HepG2 (cell line): ENCODE data around the gene RPS19BP1. TPM values are rescaled to one million over a fixed set of nuclear protein-coding genes. Genes with fewer than 3 reads are reported as not detected.
A peak's percentile ranks its signal among the peaks of the same experiment; 100 is the strongest.

Experiments
- ATAD3A ChIP-seq: sonication (generic); formaldehyde crosslinking; IDR thresholded peaks from 2 replicates; pipeline ENCODE4 v1.4.0; 2020; ENCODE audit warnings: missing genetic modification reagents
- ATM ChIP-seq: fragments of 450-650 bp; IDR thresholded peaks from 2 replicates; pipeline ENCODE4 v1.7.1; 2017; ENCODE audit warnings: mild to moderate bottlenecking, borderline replicate concordance
- CBX2 ChIP-seq, 2 experiments: fragments of 200-600 bp in 1 of 2; sonication (generic); formaldehyde crosslinking in 1 of 2; IDR thresholded peaks; 2 replicates each; pipeline versions ENCODE4 v1.7.0 to v1.8.1; 2018 to 2022; ENCODE audit warnings: low read depth in 2 of 2, low read length in 1 of 2, mild to moderate bottlenecking in 1 of 2, missing genetic modification reagents in 1 of 2
- MAFK ChIP-seq, 2 experiments: IDR thresholded peaks in 1 of 2; conservative IDR thresholded peaks in 1 of 2; 2 replicates each; pipeline ENCODE4 v1.6.1; 2011; ENCODE audit warnings: improper control_type of control experiment in 2 of 2, low read length in 2 of 2
- PHB2 ChIP-seq: fragments of 450-650 bp; IDR thresholded peaks from 2 replicates; pipeline ENCODE4 v1.6.1; 2018; ENCODE audit not compliant: partially characterized antibody
- RBAK ChIP-seq: sonication (generic); formaldehyde crosslinking; IDR thresholded peaks from 2 replicates; pipeline ENCODE4 v1.5.1; 2020; ENCODE audit warnings: mild to moderate bottlenecking, missing genetic modification reagents
- SNRNP70 ChIP-seq: fragments of 200-400 bp; formaldehyde crosslinking; IDR thresholded peaks from 2 replicates; pipeline ENCODE4 v1.6.1; 2017; ENCODE audit warnings: mild to moderate bottlenecking, low read depth, low read length, moderate library complexity
- SRF ChIP-seq: IDR thresholded peaks from 2 replicates; pipeline ENCODE4 v1.6.1; 2011; ENCODE audit warnings: mild to moderate bottlenecking, low read depth, low read length, moderate library complexity
- ZNF24 ChIP-seq: fragments of 450-650 bp; IDR thresholded peaks from 2 replicates; pipeline ENCODE4 v1.6.1; 2017; ENCODE audit warnings: antibody characterized with exemption, mild to moderate bottlenecking
- ZNF556 ChIP-seq: sonication (generic); formaldehyde crosslinking; IDR thresholded peaks from 2 replicates; pipeline ENCODE4 v1.4.0; 2020; ENCODE audit warnings: mild to moderate bottlenecking, missing genetic modification reagents, borderline replicate concordance
- ZNF558 ChIP-seq: sonication (generic); formaldehyde crosslinking; IDR thresholded peaks from 2 replicates; pipeline ENCODE4 v1.9.0; 2022; ENCODE audit warnings: mild to moderate bottlenecking, missing genetic modification reagents, borderline replicate concordance
- ZNF615 ChIP-seq: sonication (generic); formaldehyde crosslinking; IDR thresholded peaks from 2 replicates; pipeline ENCODE4 v1.5.0; 2020; ENCODE audit warnings: mild to moderate bottlenecking, missing genetic modification reagents, borderline replicate concordance
- ZNF709 ChIP-seq: sonication (generic); formaldehyde crosslinking; IDR thresholded peaks from 2 replicates; pipeline ENCODE4 v1.5.0; 2020; ENCODE audit warnings: mild to moderate bottlenecking, missing genetic modification reagents
- ZNF737 ChIP-seq: sonication (generic); formaldehyde crosslinking; IDR thresholded peaks from 2 replicates; pipeline ENCODE4 v1.5.0; 2020; ENCODE audit warnings: missing genetic modification reagents, mild to moderate bottlenecking, borderline replicate concordance
- ZSCAN30 ChIP-seq: sonication (generic); formaldehyde crosslinking; IDR thresholded peaks from 2 replicates; pipeline ENCODE4 v1.5.0; 2020; ENCODE audit warnings: mild to moderate bottlenecking, missing genetic modification reagents
- polyA plus RNA-seq, 8 experiments: library from polyadenylated mRNA; depleted of rRNA in 3 of 8; stranded (reverse) in 7 of 8; unstranded in 1 of 8; fragments of >200 nt; fragmentation: Illumina TruSeq in 4 of 8; extraction: Trizol in 4 of 8; gene quantifications; 2 replicates each; pipeline versions ENCODE4 v1.2.1 to v1.2.3, GENCODE V29; 2011 to 2016; ENCODE audit warnings: low read depth in 4 of 8, missing spikeins in 1 of 8, mixed read lengths in 1 of 8; ENCODE audit not compliant: insufficient read depth in 1 of 8
- total RNA-seq, 5 experiments: library from RNA; depleted of rRNA; stranded (reverse); fragments of >200 nt; fragmentation: Illumina TruSeq; extraction: Trizol; gene quantifications; 2 replicates each; pipeline ENCODE4 v1.2.3, GENCODE V29; 2016; ENCODE audit warnings: low read depth in 1 of 5
- TF ChIP-seq, protein P1 (sequence below): sonication (generic); formaldehyde crosslinking; IDR thresholded peaks from 2 replicates; pipeline ENCODE4 v1.5.1; 2020; ENCODE audit warnings: missing genetic modification reagents, mild to moderate bottlenecking, borderline replicate concordance
- TF ChIP-seq, protein P2 (sequence below): sonication (generic); formaldehyde crosslinking; IDR thresholded peaks from 2 replicates; pipeline ENCODE4 v1.4.0; 2020; ENCODE audit warnings: missing genetic modification reagents
- TF ChIP-seq, protein P3 (sequence below): sonication (generic); formaldehyde crosslinking; IDR thresholded peaks from 2 replicates; pipeline ENCODE4 v1.4.0; 2020; ENCODE audit warnings: missing genetic modification reagents
- TF ChIP-seq, protein P4 (sequence below): sonication (generic); formaldehyde crosslinking; IDR thresholded peaks from 2 replicates; pipeline ENCODE4 v1.5.0; 2020; ENCODE audit warnings: missing genetic modification reagents, mild to moderate bottlenecking, borderline replicate concordance

RPS19BP1 gene
- total and polyA plus RNA-seq, 2 of the 13 experiments (the other 11 are each of a cell fraction or from before 2014, with no cell fraction given): 44.3 to 81.3 TPM

DNA sequence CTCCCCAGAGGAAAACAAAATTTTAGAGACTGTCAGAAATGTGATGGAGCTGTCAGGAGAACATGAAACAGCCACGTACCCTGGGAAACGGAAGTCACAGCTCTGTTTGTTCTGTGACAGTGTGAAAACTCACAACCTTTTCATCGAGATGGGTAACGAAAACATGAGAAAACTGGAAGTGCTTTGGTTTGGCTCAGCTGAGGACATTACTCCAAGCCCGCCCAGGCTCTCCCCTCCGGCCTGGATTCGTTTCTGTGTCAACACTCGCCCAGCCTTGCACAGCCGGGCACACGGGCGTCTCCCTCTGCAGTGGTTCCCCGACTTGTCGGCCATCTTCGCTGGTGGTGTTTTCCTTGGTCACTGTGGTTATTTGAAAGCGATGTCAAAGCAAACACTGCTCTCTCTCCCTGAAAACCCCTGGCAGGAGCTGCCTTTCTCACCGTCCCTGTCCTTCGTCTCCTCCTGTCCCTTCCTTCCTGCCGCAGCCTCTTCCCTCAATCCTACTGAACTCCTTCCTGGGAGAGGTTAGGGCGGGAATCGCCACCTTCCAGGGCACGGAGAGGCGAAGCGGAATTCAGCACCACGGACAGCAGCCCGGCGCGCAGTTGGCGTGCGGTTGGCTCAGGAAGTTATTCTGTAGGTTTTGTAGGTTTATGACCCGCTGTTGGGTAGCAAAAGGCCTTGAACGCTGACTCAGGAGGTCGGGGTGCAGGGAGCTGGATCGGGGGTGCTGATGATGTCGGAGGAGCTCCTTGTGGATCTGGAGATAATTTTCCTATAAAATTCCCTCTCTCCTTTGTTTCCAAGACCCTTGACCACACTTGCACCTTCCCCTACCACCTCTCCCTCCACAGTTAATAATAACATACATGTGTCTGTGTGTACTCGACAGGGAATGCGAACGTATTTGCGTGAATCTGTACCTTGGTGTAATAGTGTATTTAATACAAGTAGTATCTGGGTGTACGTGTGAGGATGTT, 13.1 kb upstream of the RPS19BP1 start (continued):
- TF ChIP-seq ZNF615 (CRISPR knock-in tag): peak; percentile 68; the same call in 1 of the 2 replicates
- TF ChIP-seq ZNF24: no peak
- TF ChIP-seq ATM: no peak
- TF ChIP-seq ZNF737 (CRISPR knock-in tag): 0 out of 2 replicates have a peak, but pooled peaks have one; percentile 54
- TF ChIP-seq, protein P1, sequence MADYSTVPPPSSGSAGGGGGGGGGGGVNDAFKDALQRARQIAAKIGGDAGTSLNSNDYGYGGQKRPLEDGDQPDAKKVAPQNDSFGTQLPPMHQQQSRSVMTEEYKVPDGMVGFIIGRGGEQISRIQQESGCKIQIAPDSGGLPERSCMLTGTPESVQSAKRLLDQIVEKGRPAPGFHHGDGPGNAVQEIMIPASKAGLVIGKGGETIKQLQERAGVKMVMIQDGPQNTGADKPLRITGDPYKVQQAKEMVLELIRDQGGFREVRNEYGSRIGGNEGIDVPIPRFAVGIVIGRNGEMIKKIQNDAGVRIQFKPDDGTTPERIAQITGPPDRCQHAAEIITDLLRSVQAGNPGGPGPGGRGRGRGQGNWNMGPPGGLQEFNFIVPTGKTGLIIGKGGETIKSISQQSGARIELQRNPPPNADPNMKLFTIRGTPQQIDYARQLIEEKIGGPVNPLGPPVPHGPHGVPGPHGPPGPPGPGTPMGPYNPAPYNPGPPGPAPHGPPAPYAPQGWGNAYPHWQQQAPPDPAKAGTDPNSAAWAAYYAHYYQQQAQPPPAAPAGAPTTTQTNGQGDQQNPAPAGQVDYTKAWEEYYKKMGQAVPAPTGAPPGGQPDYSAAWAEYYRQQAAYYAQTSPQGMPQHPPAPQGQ: no peak
- no peak for TF ChIP-seq RBAK (CRISPR knock-in tag)
- TF ChIP-seq, protein P2, sequence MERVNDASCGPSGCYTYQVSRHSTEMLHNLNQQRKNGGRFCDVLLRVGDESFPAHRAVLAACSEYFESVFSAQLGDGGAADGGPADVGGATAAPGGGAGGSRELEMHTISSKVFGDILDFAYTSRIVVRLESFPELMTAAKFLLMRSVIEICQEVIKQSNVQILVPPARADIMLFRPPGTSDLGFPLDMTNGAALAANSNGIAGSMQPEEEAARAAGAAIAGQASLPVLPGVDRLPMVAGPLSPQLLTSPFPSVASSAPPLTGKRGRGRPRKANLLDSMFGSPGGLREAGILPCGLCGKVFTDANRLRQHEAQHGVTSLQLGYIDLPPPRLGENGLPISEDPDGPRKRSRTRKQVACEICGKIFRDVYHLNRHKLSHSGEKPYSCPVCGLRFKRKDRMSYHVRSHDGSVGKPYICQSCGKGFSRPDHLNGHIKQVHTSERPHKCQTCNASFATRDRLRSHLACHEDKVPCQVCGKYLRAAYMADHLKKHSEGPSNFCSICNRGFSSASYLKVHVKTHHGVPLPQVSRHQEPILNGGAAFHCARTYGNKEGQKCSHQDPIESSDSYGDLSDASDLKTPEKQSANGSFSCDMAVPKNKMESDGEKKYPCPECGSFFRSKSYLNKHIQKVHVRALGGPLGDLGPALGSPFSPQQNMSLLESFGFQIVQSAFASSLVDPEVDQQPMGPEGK (CRISPR knock-in tag): 0 out of 2 replicates have a peak, but pooled peaks have one; percentile 36
- TF ChIP-seq ZNF556 (CRISPR knock-in tag): peak; percentile 67; the same call in 1 of the 2 replicates
- TF ChIP-seq, protein P3, sequence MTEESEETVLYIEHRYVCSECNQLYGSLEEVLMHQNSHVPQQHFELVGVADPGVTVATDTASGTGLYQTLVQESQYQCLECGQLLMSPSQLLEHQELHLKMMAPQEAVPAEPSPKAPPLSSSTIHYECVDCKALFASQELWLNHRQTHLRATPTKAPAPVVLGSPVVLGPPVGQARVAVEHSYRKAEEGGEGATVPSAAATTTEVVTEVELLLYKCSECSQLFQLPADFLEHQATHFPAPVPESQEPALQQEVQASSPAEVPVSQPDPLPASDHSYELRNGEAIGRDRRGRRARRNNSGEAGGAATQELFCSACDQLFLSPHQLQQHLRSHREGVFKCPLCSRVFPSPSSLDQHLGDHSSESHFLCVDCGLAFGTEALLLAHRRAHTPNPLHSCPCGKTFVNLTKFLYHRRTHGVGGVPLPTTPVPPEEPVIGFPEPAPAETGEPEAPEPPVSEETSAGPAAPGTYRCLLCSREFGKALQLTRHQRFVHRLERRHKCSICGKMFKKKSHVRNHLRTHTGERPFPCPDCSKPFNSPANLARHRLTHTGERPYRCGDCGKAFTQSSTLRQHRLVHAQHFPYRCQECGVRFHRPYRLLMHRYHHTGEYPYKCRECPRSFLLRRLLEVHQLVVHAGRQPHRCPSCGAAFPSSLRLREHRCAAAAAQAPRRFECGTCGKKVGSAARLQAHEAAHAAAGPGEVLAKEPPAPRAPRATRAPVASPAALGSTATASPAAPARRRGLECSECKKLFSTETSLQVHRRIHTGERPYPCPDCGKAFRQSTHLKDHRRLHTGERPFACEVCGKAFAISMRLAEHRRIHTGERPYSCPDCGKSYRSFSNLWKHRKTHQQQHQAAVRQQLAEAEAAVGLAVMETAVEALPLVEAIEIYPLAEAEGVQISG: peak; percentile 85
- no peak for TF ChIP-seq SRF
- TF ChIP-seq, protein P4, sequence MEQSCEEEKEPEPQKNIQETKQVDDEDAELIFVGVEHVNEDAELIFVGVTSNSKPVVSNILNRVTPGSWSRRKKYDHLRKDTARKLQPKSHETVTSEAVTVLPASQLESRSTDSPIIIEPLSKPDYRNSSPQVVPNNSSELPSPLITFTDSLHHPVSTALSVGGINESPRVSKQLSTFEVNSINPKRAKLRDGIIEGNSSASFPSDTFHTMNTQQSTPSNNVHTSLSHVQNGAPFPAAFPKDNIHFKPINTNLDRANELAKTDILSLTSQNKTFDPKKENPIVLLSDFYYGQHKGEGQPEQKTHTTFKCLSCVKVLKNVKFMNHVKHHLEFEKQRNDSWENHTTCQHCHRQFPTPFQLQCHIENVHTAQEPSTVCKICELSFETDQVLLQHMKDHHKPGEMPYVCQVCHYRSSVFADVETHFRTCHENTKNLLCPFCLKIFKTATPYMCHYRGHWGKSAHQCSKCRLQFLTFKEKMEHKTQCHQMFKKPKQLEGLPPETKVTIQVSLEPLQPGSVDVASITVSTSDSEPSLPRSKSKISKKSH (CRISPR knock-in tag): peak; percentile 92
- TF ChIP-seq PHB2: no peak
- TF ChIP-seq ATAD3A (CRISPR knock-in tag): peak; percentile 96; the same call in 1 of the 2 replicates
- TF ChIP-seq SNRNP70: no peak
- TF ChIP-seq ZNF709 (CRISPR knock-in tag): peak; percentile 70; the same call in 1 of the 2 replicates
- peak; percentile 81; the same call in 1 of the 2 replicates for TF ChIP-seq ZNF558
- 0 out of 2 replicates have a peak, but pooled peaks have one; percentile 56 for TF ChIP-seq ZSCAN30
- TF ChIP-seq MAFK (conservative IDR thresholded peaks at IDR 0.05 in 1 of 2, IDR thresholded peaks at IDR 0.05 in 1 of 2; ENCODE audit: low read length in 2 of 2): no peak
- no peak for TF ChIP-seq CBX2 (IDR thresholded peaks at IDR 0.05; ENCODE audit: low read depth, low read length)
- TF ChIP-seq CBX2 (CRISPR knock-in tag; IDR thresholded peaks at IDR 0.05; ENCODE audit: low read depth): no peak
